Breast epithelium (tissue), 3 donors: ENCODE measurements around the gene ENDOD1.

Experiments used
- POLR2A ChIP-seq: fragments of 450-650 bp; IDR thresholded peaks from one replicate; pipeline ENCODE4 v1.6.1; 2016; ENCODE audit warnings: antibody characterized with exemption, mild to moderate bottlenecking, moderate library complexity
- TF ChIP-seq, protein P1 (sequence below), 3 donors: fragments of 450-650 bp; IDR thresholded peaks; one replicate each; pipeline ENCODE4 v1.5.1; 2016 to 2017; ENCODE audit warnings: antibody characterized with exemption in 3 of 3, mild to moderate bottlenecking in 3 of 3, moderate library complexity in 3 of 3

DNA sequence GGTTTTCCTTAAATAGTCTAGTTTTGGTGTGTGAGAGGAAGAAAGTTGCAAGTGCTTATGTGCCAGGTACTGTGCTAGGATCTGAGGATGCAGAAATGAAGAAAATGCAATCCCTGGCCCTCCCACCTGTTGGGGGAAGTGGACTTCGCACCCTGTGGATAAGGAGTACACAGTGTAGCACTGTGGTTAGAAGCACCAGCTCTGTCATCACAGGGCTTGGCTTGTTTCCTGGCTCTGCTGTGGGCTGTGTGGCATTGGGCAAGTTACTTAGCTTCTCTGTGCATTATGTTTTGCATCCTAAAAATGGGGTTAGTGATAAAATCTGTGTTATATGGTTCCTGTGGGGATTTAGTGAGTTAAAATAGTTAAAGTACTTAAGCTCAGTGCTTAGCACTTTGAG is 68.2 kb downstream of the ENDOD1 start:
- TF ChIP-seq, protein P1, sequence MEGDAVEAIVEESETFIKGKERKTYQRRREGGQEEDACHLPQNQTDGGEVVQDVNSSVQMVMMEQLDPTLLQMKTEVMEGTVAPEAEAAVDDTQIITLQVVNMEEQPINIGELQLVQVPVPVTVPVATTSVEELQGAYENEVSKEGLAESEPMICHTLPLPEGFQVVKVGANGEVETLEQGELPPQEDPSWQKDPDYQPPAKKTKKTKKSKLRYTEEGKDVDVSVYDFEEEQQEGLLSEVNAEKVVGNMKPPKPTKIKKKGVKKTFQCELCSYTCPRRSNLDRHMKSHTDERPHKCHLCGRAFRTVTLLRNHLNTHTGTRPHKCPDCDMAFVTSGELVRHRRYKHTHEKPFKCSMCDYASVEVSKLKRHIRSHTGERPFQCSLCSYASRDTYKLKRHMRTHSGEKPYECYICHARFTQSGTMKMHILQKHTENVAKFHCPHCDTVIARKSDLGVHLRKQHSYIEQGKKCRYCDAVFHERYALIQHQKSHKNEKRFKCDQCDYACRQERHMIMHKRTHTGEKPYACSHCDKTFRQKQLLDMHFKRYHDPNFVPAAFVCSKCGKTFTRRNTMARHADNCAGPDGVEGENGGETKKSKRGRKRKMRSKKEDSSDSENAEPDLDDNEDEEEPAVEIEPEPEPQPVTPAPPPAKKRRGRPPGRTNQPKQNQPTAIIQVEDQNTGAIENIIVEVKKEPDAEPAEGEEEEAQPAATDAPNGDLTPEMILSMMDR (IDR thresholded peaks at IDR 0.05) = no peak
- TF ChIP-seq POLR2A = no peak
